NCI-H2081 treated with DMSO at 0.1 percent for 48 hours (cell line): ENCODE data around the gene MUC5AC.
"Not testable (repeated sequence)": the region's sequence is repeated elsewhere in the genome, so short reads cannot be mapped to it uniquely, and the experiment has no call there.

Experiments
- DNase-seq: peaks from one replicate; lab custom pipeline; 2025; lab: John Stamatoyannopoulos, UW

The MUC5AC gene

GRCh38 chr11:1162138-1162475, 4.4 kb downstream of the MUC5AC start:
- no peak for DNase-seq

GRCh38 chr11:1162491-1163311, 4.9 kb downstream of the MUC5AC start:
- DNase-seq: no peak

- no peak for DNase-seq
Observed at GRCh38 chr11:1163321-1163910, 5.7 kb downstream of the MUC5AC start.

GRCh38 chr11:1163911-1164735, 6.4 kb downstream of the MUC5AC start:
- DNase-seq: no peak

- DNase-seq: not testable (repeated sequence)
Observed at GRCh38 chr11:1164779-1165255, 7.1 kb downstream of the MUC5AC start.

GRCh38 chr11:1165256-1166041, 7.7 kb downstream of the MUC5AC start:
- no peak for DNase-seq

GRCh38 chr11:1167256-1167655, 9.5 kb downstream of the MUC5AC start:
- DNase-seq: no peak

- no peak for DNase-seq
Observed at GRCh38 chr11:1167751-1168231, 10.0 kb downstream of the MUC5AC start.

GRCh38 chr11:1168256-1168655, 10.5 kb downstream of the MUC5AC start:
- DNase-seq: no peak

- no peak for DNase-seq
Observed at GRCh38 chr11:1168721-1169161, 11.0 kb downstream of the MUC5AC start.

- DNase-seq: no peak
Observed at GRCh38 chr11:1171223-1171984, 13.7 kb downstream of the MUC5AC start.

GRCh38 chr11:1171985-1172728, 14.4 kb downstream of the MUC5AC start:
- DNase-seq: no peak

GRCh38 chr11:1172729-1173117, 15.0 kb downstream of the MUC5AC start:
- DNase-seq: no peak

- DNase-seq: not testable (repeated sequence)
Observed at GRCh38 chr11:1173396-1173795, 15.6 kb downstream of the MUC5AC start.

GRCh38 chr11:1174441-1175370, 17.0 kb downstream of the MUC5AC start:
- no peak for DNase-seq

GRCh38 chr11:1175461-1176223, 17.9 kb downstream of the MUC5AC start:
- no peak for DNase-seq

GRCh38 chr11:1176224-1177019, 18.7 kb downstream of the MUC5AC start:
- DNase-seq: no peak
